ENCODE results near the gene KRTAP5-6.

DNA sequence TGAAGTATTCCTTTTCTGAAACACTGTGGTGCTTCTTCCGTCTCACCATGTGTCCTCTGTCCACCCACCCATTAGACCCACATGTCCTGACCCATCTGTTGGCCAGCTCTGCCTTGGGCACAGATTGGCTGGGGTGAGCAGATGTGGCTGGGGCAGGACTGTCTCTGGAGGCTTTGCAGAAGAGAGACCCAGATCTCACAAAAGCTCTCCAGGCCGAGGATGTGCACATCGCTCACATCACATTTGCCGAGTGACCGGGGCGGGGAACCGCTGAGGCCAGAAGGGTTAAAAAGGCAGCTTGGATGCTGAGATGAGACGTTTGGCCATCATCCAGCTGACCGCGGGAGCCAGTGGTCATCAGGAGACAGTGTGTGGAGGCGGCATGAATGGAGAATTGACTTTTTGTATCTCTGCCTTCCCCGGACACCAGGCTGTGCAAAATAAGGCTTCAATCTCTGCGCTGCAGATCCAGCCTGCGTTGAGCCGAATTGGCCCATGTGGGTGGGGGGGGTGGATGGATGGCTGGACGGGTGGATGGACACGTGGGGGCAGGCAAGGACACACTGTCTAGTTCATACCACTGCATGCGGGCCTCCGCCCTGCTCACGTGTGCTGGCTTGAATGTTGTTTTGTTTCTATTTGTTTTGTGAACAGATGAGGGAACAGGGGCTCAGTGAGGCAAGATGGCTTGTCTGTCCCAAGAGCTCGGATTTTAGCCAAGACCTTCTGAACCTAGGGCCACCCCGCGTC lies 47.3 kb downstream of the KRTAP5-6 start:
- TF ChIP-seq POLR2AphosphoS5 (IDR thresholded peaks at IDR 0.05; ENCODE audit: low read depth, low read length) (no peak), SIN3A (IDR thresholded peaks at IDR 0.05; ENCODE audit: borderline replicate concordance, insufficient read depth, low read length) (no peak), TAF1 (IDR thresholded peaks at IDR 0.05; ENCODE audit: borderline replicate concordance, insufficient read depth, low read length) (no peak), FOXP2 (optimal IDR thresholded peaks at IDR 0.05; ENCODE audit: borderline replicate concordance, extremely low read depth, extremely low read length, insufficient read depth) (no peak)
- TF ChIP-seq, protein P1, sequence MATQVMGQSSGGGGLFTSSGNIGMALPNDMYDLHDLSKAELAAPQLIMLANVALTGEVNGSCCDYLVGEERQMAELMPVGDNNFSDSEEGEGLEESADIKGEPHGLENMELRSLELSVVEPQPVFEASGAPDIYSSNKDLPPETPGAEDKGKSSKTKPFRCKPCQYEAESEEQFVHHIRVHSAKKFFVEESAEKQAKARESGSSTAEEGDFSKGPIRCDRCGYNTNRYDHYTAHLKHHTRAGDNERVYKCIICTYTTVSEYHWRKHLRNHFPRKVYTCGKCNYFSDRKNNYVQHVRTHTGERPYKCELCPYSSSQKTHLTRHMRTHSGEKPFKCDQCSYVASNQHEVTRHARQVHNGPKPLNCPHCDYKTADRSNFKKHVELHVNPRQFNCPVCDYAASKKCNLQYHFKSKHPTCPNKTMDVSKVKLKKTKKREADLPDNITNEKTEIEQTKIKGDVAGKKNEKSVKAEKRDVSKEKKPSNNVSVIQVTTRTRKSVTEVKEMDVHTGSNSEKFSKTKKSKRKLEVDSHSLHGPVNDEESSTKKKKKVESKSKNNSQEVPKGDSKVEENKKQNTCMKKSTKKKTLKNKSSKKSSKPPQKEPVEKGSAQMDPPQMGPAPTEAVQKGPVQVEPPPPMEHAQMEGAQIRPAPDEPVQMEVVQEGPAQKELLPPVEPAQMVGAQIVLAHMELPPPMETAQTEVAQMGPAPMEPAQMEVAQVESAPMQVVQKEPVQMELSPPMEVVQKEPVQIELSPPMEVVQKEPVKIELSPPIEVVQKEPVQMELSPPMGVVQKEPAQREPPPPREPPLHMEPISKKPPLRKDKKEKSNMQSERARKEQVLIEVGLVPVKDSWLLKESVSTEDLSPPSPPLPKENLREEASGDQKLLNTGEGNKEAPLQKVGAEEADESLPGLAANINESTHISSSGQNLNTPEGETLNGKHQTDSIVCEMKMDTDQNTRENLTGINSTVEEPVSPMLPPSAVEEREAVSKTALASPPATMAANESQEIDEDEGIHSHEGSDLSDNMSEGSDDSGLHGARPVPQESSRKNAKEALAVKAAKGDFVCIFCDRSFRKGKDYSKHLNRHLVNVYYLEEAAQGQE (IDR thresholded peaks at IDR 0.05; ENCODE audit: insufficient read depth in 1 of 2, low read depth in 2 of 2, low read length in 2 of 2), result no peak

Measured in PFSK-1 (cell line).